Measurements from ENCODE around the gene B4GALNT3.

Gene B4GALNT3

DNA sequence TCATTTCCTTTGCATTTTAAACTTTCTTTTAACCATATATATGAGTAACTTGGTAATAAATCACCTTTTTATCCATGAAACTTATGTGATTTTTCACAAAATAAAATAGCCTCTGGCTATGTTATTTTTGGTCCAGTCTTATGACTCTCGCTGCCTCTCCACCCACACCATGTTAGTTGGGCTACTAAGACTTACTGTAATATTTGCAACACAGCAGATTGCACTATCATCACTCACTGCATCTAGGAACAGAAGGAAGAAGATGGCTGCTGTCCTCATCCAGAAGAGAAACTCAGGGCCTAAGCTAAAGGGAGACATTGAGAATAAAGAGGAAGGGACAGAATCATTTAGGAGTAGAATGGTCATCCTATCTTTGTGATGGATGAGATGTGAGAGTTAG, 12.6 kb upstream of the B4GALNT3 start:
- H3K27me3 Mint-ChIP-seq (ENCODE audit: low read depth, poor library complexity), result no peaks in the 10 kb centered on the region
- peaks cover 9% of the 10 kb centered on the region for H3K36me3 Mint-ChIP-seq (ENCODE audit: low read depth)
- no peak for DNase-seq
- H3K4me1 Mint-ChIP-seq, result no peaks in the 10 kb centered on the region
- no peaks in the 10 kb centered on the region for H3K9me3 Mint-ChIP-seq
- TF ChIP-seq, protein P1, sequence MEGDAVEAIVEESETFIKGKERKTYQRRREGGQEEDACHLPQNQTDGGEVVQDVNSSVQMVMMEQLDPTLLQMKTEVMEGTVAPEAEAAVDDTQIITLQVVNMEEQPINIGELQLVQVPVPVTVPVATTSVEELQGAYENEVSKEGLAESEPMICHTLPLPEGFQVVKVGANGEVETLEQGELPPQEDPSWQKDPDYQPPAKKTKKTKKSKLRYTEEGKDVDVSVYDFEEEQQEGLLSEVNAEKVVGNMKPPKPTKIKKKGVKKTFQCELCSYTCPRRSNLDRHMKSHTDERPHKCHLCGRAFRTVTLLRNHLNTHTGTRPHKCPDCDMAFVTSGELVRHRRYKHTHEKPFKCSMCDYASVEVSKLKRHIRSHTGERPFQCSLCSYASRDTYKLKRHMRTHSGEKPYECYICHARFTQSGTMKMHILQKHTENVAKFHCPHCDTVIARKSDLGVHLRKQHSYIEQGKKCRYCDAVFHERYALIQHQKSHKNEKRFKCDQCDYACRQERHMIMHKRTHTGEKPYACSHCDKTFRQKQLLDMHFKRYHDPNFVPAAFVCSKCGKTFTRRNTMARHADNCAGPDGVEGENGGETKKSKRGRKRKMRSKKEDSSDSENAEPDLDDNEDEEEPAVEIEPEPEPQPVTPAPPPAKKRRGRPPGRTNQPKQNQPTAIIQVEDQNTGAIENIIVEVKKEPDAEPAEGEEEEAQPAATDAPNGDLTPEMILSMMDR (IDR thresholded peaks at IDR 0.05), result no peak
- H3K4me3 Mint-ChIP-seq, result no peak overlapping the region
- no peak overlapping the region for H3K27ac Mint-ChIP-seq

DNA sequence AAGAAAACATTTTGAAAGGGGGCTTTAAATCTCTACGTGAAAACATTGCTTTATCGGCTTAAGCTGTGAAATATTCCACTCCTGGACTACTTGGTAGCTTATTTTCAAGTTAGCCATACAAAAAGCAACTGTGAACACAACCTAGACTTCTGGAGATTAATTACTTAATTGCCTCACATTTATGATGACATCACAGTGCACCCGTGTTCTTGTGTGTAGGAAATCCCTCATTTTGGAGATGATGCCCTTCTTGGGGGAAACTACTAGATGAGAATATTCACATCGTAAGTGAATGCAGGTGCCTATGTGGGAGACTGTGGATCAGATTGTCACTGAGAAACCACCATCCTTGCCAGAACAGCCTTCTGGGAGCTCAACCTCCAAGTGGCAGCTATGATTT, 10.5 kb upstream of the B4GALNT3 start:
- peaks cover 10% of the 10 kb centered on the region for H3K9me3 Mint-ChIP-seq
- peaks cover 1% of the 10 kb centered on the region for H3K27me3 Mint-ChIP-seq (ENCODE audit: low read depth, poor library complexity)
- DNase-seq, result no peak
- H3K4me1 Mint-ChIP-seq, result no peaks in the 10 kb centered on the region
- no peak overlapping the region for H3K27ac Mint-ChIP-seq
- no peak overlapping the region for H3K4me3 Mint-ChIP-seq
- TF ChIP-seq, protein P1 (IDR thresholded peaks at IDR 0.05), result no peak
- H3K36me3 Mint-ChIP-seq (ENCODE audit: low read depth), result peaks cover 8% of the 10 kb centered on the region

DNA sequence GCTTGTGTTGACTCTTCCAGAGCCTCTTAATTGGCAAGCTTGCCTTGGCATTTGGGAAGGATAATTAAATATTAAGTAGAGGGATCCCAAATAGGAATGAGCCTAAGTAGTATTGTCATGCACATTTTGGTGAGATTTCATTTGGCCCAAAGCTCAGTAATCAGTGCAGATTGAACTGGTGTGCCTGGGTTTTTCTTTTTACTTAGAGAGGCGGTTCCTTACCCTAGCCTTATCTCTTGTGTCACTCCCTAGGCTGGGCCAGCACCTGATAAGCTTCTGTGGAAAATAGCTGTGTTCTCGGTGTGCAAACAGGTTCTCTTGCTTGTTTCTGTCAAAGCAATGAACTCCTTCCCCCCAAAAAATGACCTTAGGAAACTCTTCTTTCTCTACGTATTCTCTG, 9.3 kb upstream of the B4GALNT3 start:
- no peaks in the 10 kb centered on the region for H3K4me1 Mint-ChIP-seq
- H3K9me3 Mint-ChIP-seq, result peaks cover 10% of the 10 kb centered on the region
- peaks cover 8% of the 10 kb centered on the region for H3K36me3 Mint-ChIP-seq (ENCODE audit: low read depth)
- TF ChIP-seq, protein P1 (IDR thresholded peaks at IDR 0.05), result no peak
- peaks cover 10% of the 10 kb centered on the region for H3K27me3 Mint-ChIP-seq (ENCODE audit: low read depth, poor library complexity)
- no peak for DNase-seq
- H3K4me3 Mint-ChIP-seq, result no peak overlapping the region
- H3K27ac Mint-ChIP-seq, result no peak overlapping the region

DNA sequence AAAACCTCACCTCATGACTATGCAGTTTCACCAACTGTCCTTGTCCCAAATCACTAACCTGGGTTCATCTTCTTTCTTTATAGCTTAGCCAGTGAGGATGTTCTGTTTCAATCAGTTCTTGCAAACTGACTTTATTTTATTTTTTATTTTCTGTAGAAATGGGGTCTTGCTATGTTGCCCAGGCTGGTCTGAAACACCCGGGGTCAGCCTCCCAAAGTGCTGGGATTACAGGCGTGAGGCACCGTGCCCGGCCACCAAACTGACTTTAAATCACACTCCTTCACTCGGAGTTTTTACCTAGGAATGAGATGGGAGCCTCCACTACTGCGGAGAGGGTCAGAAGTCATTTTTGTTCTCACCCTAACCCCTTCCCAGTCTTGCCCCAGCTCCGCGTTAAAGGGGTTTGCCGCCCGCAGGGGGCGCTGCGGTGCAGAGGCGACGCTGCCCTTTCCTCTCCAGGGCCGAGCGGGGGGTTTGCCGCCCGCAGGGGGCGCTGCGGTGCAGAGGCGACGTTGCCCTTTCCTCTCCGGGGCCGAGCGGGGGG, 7.0 kb upstream of the B4GALNT3 start:
- H3K27ac Mint-ChIP-seq, result no peak overlapping the region
- TF ChIP-seq, protein P1 (IDR thresholded peaks at IDR 0.05), result no peak
- H3K4me1 Mint-ChIP-seq, result no peaks in the 10 kb centered on the region
- DNase-seq, result no peak
- peaks cover 25% of the 10 kb centered on the region for H3K27me3 Mint-ChIP-seq (ENCODE audit: low read depth, poor library complexity)
- H3K4me3 Mint-ChIP-seq, result no peak overlapping the region
- H3K9me3 Mint-ChIP-seq, result peaks cover 10% of the 10 kb centered on the region
- peaks cover 4% of the 10 kb centered on the region for H3K36me3 Mint-ChIP-seq (ENCODE audit: low read depth)

DNA sequence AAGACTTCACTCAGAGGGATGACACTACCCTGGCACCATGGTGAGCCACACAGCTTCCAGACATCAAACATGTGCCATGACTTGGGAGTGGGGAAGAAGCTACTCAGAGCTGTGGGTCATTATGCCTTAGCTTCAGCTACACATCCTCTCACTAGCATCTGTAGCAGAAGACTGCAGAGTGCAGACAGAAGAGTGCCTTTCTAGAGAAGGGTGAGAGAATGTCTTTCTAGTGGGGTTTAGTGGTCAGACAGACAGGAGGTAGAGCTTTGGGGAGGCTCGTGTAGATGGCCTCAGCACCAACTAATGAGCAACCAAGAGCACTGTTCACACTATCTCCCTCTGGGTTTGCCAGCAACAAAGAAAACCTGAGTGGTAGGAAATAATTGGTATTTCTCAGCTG, 4.9 kb upstream of the B4GALNT3 start:
- no peak overlapping the region for H3K27ac Mint-ChIP-seq
- no peak for DNase-seq
- peaks cover 4% of the 10 kb centered on the region for H3K36me3 Mint-ChIP-seq (ENCODE audit: low read depth)
- H3K9me3 Mint-ChIP-seq, result peaks cover 10% of the 10 kb centered on the region
- H3K27me3 Mint-ChIP-seq (ENCODE audit: low read depth, poor library complexity), result peaks cover 43% of the 10 kb centered on the region
- TF ChIP-seq, protein P1 (IDR thresholded peaks at IDR 0.05), result no peak
- peaks cover 5% of the 10 kb centered on the region for H3K4me1 Mint-ChIP-seq
- no peak overlapping the region for H3K4me3 Mint-ChIP-seq

DNA sequence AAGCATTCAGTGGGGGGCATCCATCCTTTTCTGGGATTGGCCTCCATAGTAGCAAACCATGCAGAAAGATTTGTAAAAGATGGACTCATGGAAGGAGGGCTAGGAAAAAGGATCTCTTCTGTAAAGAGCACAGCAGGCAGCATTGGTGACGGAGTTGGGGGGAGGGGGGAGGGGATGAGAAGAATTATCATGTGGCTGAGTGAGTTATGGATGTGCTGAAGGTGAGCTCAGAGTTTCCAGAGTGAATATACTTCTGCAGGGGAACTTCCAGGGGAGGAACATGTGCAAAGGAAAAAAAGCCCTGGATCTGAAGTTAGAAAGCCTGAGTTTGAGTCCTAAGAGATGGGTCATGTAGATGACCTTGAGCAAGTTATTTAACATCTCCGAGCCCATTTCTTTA, 3.9 kb upstream of the B4GALNT3 start:
- Mint-ChIP-seq H3K27me3 (ENCODE audit: low read depth, poor library complexity) (peaks cover 45% of the 10 kb centered on the region), H3K9me3 (peaks cover 10% of the 10 kb centered on the region), H3K4me3 (no peak overlapping the region), H3K27ac (no peak overlapping the region), H3K4me1 (peaks cover 6% of the 10 kb centered on the region), H3K36me3 (ENCODE audit: low read depth) (peaks cover 4% of the 10 kb centered on the region)
- DNase-seq, result no peak
- TF ChIP-seq, protein P1 (IDR thresholded peaks at IDR 0.05), result no peak

All from nephron progenitor cell (in vitro differentiated cells).